GM19438 (cell line): ENCODE results near the gene ZEB2.

Experiments used
- ATAC-seq: cut with Tn5 transposase; IDR thresholded peaks from one replicate; pipeline ENCODE4 v1.9.1; 2021; ENCODE audit warnings: low read depth; ENCODE audit not compliant: unreplicated experiment

ZEB2 gene

DNA sequence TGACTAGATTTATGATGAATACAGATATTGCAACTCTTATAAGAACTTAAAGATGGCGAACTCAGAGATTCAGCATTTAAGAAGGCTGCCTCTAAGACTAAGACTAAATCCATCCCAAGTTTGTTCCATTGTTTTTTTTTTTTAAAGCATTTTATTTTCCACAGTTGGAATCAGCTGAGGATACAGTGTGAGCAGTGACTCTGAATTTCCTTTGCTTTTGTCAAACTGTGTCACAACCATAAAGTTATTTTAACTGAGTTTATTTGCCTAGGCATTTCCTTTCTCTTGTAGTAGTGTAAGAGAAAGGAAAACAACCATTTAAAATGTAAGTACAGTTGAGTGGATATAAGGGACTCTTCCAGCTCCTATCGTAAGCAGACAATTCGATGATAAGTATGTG is 63.9 kb downstream of the ZEB2 start:
- ATAC-seq: no peak

DNA sequence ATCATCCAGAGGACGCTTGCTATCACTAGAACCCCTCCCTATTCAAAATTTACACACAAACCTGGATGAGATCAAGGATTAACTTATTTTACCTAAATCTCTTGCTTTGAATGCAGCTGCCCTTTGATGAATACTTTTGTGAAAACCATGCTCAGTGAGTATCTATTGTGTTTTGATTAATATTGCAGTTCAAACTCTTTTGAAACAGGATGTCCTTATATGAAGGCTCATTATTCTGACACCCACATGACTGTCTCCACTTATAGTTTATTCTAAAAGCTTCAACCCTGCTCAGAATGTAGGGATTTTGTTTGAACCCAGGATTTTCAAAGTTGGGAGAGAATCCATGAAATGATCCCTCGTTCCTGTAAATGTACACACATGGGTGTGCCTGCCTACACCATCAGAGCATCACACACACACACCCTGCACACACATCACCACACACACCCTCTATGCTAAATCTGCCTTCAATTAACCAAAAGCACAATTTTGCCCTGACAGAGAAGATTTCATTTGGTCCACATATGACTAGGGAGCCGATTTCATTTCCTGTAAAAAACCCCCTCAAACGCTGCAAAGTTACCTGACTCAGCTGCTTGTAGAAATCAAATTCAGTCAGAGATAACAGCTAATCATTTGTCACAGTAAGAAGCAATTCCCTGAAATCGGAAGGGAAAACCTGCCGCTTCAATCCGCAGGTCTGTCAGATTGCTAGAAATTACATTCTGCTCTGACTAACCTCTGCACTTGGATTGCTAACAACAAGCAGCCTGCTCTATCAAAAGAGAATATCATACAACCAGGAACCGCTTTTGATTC is 65.2 kb downstream of the ZEB2 start:
- ATAC-seq: no peak

DNA sequence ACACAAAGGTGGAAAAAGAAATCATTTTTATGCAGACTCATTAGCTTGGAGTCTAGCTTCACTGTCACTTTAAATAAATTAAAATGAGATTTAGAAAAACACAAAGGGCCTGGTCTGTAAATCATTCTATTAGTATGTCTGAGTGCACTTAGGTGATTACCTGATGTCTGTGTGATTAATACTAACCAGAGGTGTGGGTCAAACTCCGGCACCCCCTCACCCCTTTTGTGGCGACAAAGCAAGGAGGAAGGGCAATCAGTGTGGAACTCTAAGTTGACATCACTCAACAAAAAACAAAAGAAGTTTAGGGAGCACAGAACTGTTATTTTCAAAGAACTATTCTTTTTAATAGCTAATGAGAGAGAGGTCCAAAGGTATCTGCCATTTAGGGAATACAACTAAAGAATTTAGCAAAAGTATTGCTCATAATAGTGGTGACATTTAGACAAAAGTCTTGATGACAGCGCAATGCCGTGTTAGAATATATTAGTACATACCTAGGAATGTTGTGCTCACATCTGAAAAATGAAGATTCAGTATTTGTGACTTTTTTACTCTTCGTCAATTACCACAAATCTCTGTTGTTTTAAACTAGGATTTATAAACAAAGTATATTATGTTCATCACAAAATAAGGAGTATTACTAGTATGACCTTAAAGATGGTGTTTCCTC is 66.3 kb downstream of the ZEB2 start:
- ATAC-seq: no peak

DNA sequence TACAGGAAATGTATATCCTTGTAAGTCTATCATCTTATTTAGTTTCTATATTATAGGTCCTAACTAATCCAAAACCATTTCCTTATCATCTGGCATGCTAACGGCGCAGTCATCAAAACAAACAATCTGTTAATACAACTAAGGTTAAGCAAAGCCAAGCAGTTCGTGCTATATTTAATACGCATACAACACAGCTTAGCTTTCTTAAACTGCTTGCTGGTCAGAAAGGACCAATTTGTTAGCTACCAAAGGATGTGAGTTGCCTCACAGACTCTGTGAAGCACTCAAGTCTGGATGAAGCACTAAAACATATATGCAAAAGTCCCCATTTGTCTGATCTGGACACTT is 67.0 kb downstream of the ZEB2 start:
- no peak for ATAC-seq

DNA sequence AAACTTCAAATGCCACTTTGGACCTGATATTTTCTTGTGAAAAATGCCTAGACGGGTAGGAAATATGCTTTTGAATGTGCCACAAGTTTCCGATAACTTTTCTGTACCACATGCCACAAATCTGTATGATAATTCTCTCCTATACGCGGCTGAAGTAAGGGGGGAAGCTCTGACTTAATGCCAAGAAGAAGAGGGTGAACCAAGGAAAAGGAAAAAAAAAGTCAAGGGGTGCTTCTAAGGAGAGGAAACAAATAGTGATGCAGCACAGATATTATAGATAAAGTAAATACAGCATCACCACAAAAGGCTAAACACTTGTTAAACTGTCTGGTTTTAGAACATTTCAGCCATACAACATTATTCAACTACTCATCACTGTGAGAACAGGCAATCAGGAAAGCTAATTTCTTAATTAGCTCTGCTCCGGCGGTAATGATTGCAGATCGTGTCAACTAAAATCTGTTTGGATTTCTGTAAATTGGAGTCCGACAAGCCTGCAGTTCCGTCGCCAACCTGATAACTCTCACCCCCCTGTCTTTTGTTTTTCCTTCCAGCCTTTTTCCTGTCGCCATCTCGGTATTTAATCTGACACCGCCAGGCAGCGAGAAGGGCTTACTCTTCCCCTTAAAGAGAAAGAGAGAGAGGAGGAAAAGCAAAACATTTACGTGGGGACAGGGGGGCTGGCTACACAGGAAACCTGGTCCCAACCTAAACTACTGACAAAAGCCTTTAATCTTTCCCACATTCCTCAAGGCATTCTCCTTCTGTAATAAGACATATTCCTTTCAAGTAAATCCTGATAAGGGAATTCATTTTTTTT is 67.5 kb downstream of the ZEB2 start:
- no peak for ATAC-seq

DNA sequence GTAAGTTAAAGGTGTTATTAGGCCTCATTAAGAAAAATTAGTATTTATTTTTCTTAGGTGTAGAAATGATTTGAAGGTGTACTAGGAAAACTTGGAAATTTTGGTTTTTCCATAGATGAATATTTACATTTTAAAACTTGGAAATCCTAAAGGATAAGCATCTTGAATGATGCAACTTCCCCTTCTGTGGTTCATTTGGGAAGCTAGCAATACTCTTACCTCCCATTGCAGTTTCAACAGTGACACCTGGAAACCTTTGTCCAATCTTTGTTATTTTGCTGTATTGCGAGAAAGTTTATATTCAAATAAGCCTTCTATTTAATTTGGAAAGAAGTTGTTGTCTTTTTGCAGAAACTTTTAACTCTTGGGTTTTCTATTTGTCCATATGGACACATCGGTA is 68.5 kb downstream of the ZEB2 start:
- no peak for ATAC-seq

DNA sequence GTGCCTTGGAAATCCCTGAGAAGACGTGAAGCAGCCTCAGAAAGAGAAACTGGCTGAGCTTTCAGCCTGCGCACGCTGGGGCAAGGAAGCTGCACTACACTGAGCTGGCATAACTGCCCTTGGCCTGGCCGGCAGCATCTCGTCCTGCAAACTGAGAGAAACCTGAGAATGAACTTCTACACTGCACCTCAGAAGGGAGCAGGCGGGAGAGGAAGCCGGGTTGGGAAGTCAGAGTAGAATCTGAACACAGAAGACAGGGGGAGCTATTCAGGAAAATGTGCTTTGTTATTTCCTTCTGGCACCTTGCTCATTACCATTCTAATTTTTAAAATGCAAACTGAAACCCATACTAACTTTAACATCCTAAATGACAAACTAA is 70.9 kb downstream of the ZEB2 start:
- peak; percentile 69 for ATAC-seq

DNA sequence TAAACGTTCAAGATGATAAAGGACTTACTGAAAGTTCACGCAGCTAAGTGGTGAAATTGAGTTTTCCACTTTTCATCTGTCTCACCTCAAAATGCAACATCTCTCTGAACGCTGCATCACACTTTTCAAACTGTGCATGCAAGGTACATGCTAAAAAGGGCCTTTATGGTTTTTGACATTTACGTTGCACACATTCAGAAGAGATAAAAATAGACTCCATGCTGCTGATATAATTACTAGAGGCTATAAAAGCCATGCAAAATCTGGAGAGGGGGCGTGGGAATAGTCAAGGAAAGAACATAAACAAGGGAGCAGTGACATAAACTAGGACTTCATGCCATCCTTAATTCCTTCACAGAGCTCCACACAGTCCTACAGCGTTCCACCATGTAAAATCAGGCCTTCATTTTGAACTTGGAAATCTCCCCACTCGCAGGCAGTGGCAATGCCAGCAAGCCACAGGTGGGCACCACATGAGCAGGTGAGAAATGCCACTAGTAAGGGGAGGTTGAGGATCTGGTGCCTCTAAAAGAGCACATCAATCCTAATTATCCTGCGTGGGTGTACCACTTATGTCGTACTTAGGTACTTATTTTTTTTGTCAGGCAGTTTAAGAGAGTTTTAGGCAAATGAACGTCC is 71.4 kb downstream of the ZEB2 start:
- no peak for ATAC-seq

DNA sequence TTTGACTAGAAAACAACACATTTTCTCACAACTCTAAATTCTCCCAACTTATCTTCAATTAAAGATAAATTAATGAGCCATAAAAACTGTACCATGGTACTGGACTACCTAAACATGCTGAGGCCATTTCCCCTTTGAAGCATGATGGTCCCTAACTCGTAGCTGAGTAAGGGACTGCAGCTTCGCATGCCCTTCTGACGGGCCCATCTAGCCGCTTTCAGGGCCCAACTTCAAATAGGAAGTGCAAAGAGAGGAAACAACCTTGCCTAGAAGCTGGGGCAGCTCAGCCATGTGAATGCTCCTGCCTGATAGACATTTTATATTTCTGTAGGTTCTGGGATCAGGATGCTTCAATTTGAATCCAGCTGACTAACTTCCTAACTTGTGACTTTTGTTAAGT is 72.4 kb downstream of the ZEB2 start:
- ATAC-seq: no peak

DNA sequence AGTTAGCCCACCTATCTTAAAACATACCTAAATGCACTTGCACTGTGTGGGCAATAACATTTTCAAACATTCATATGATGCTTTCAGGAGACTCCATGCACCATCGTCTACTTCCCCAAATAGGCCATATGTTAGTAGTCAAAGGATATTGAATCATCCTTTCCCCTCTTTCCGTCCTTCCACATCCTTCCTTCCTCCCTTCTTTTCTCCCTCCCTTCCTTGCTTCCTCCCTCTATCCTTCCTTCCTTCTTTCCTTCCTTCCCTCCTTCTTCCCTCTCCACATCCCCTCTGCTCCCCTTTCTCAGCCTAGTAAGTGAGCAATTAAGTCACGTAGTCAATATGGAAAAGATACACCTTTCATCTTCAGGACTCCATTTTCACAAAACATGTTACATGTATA is 73.8 kb downstream of the ZEB2 start:
- ATAC-seq: no peak

DNA sequence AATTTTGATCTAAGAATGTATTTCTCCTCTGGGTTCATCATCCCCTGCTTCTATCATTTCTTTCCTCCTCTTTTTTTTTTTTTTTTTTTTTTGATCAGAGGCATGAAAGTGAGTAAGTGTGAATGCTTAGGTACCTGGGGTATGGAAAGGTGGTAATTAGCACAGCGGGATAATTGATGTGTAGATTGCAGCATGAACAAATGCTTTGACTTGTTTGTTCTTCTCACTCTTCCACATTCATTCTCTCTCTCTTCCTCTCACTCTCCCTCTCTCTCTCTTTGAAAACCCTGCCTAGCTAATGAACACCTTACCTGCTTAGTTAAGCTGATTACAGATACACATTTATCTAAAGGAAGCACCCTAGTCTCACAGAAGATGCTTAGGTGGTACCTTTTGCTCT is 74.7 kb downstream of the ZEB2 start:
- ATAC-seq: no peak

DNA sequence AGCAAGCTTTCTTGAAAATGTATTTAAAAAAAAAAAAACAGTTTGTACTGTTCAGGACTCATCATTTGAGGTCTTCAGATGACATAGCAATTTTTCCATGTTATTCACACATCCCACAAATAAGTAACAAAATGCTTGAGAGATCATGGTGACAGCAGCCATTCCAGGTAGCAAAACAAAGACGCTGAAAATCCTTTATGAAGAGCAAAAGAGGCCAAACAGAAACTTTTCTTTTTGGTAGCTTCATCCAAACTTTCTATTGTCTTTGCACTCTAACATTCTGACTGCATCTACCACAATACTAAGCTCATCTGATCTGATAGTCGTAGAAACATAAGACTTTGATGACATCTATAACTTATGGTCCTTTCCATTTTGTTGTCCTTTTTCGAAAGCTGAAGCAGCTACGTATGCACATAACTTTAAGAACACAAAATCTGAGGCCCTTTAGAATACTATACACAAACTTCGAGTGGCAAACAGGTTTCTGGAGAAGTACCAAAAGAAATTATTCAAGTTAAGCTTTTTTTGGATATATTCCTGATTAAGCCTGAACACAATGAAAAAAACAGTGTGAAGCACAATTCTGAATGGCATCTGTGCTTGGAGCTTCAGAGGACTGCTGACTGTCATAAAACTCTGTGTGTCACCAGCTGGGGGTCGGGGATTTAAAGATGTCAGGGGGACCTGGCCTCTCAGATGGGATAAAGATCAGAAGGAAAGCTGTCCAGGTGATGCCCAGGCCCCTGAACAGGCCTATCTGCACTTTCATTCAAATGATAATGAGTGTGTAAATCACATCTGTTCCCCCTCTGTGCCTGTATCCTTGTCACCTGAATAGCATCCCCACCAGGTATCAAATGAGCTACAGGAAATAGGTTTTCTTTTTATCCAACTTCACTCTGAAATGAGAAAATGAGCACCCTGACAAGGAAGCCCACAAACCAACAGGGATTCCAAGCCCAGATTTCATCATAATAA is 75.8 kb downstream of the ZEB2 start:
- ATAC-seq: no peak

DNA sequence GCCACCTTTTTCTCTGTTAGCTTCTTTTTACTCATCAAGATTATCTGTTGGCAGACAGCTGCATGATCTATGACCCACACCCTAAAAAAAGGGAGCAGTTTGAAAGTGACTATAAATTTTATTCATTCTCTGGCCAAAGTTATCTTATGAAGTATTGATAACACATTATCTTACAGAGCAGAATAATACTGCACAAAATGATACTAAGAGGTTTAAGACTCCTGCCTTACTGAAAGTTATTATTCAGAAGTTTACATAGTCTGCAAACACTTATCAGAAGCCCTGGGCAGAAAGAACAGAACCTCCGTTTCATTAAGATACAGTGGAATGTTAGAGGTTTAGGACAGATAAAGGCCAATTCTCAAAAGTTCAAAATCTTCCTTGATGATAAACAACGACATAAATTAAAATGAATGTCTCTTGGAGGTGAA is 78.2 kb downstream of the ZEB2 start:
- no peak for ATAC-seq

DNA sequence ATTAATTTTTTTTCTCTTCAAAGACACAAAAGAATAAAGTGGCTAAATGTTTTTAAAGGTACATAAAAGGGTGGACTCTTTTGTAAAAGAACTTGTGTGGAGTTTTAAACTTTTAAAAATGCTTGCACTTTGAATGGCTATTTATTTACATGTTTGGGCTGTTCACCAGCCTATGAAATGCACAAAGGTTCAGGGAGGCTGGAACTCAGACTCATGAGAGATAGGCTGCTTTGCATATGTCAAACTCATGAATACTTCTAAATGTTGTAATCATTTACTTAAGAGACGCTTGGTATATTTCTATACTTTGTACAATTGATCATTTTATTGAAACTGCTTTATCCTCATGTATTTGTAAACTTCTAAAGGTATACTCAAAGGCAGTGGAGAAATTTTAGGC is 79.9 kb downstream of the ZEB2 start:
- no peak for ATAC-seq

DNA sequence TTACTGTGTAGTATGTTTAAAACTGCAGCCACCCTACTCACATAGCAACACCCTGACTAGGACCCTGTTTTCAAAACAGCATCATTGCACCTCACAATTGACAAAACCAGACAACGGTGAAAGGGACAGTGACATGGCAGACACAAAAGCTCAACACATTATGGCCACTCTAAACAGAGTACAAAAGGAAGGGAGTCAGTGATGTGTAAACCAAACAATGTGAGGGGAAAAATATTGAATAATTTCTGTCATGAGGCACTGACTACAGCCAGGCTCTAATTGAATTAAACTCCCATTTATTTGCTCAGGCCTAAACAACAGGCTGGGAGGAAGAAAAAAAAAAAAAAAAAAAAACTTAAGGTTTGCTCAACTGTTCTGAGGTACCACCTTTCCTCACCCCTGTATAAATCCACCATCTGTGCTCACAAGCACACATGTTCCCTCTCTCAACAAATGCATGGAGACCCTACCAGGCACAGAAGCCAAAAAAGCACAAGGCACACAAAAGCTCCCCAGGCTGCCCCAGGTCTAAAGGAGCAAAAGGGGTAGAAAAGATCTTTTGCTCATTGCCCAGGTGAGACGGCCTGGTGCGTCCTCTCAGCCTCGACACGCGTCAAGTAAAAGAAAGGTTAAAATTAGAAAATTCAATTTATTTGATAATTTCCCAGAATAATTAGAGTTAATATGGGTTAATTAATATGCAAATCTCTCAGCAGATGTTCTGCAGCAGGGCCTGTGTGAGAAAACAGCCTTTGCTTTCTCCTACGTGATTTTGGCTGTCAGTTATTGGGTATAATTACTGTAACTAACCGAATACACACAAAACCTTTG is 80.9 kb downstream of the ZEB2 start:
- no peak for ATAC-seq

DNA sequence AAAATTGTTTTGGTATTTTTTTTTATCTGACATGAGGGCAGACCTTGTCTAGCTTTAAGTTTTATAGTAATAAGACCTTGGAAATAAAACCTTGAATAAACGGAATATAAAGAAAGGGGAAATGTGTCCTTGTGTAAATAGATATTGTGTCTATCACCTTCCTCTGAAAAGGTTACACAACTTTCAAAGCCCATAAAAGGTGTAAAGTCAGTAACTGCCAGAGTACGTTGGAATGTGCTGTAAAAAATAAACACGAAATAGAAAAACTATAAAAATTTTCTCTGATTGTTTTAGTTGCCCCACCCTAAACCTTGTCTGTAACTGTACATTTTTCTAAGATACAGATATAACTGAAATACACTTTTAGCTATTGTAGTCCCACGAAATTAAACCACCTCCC is 82.3 kb downstream of the ZEB2 start:
- no peak for ATAC-seq

DNA sequence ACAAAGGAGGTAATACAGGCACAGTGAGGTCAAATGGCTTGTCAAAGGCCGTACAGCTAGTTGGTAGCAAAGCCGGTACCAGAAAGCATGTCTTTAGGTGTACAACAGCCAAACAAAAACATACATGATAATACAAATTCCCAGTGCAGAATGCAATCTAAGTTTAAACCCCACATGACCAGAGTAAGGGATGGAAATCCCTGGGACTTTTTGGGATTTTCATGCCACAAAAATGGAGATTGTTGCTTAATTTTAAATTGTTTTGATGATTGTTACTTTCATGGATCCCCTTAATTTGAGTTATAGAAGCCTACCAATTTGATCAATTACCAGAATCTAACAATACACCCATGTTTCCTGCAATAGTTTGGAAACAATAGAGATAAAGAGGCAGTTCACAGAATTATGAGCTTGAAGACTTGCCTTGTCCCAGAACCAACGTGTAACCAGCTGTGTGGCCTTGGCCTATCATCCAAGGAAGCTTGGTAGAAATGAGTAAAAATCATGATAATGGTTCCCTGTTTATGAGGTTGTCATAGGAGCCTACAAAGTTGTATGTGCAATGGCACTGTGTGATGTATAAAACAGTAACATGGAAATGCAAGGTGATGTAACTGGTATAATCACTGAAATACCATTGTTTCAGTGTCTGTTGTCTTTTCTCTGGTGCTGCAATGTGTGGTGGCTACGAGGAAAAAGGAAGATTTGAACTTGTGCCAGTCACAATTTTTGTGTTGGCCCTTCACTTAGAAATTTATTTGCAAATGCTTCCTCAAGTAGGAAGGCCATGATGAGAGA is 85.3 kb downstream of the ZEB2 start:
- ATAC-seq: no peak

DNA sequence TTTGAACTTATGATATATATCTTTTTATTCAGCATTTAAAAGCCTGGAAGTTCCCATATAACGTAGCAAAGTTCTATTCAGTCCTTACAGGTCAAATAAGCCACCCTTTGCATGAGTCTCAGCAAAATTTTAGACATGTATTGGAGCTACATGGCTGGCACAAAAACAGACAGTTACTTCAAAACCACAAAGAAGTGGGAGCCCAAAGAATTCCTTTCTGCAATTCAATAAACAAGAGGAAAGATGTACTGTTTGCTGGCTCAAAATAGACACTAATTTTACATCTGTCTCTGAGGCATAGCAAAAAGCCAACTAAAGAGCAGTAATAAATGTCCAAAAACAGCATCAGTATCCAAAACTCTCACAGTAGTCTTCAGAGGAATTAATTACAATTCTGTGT is 87.0 kb downstream of the ZEB2 start:
- ATAC-seq: no peak
